ENCODE data around the gene MRPL9.

The MRPL9 gene

GRCh38 chr1:151728151-151729054 is 34.9 kb downstream of the MRPL9 start:
- H3K4me3 Mint-ChIP-seq = no peak overlapping the region
- H3K27ac Mint-ChIP-seq = no peak overlapping the region
- H3K9me3 Mint-ChIP-seq = no peaks in the 10 kb centered on the region
- H3K27me3 Mint-ChIP-seq = peaks cover 65% of the 10 kb centered on the region
- no peaks in the 10 kb centered on the region for H3K4me1 Mint-ChIP-seq (ENCODE audit: low read depth)
- no peaks in the 10 kb centered on the region for H3K36me3 Mint-ChIP-seq (ENCODE audit: low read depth)

- no peak overlapping the region for H3K27ac Mint-ChIP-seq
- no peak overlapping the region for H3K4me3 Mint-ChIP-seq
- H3K4me1 Mint-ChIP-seq (ENCODE audit: low read depth) = peaks cover 24% of the 10 kb centered on the region
- H3K36me3 Mint-ChIP-seq (ENCODE audit: low read depth) = no peaks in the 10 kb centered on the region
- H3K27me3 Mint-ChIP-seq = peaks cover 77% of the 10 kb centered on the region
- H3K9me3 Mint-ChIP-seq = no peaks in the 10 kb centered on the region
These were observed 39.4 kb downstream of the MRPL9 start for GRCh38 chr1:151723726-151724370.

GRCh38 chr1:151721788-151722510 is 41.3 kb downstream of the MRPL9 start:
- Mint-ChIP-seq H3K36me3 (ENCODE audit: low read depth) (no peaks in the 10 kb centered on the region), H3K4me3 (peak overlapping the region; percentile 68), H3K27me3 (peaks cover 81% of the 10 kb centered on the region), H3K4me1 (ENCODE audit: low read depth) (peaks cover 27% of the 10 kb centered on the region), H3K27ac (no peak overlapping the region), H3K9me3 (no peaks in the 10 kb centered on the region)

- H3K4me3 Mint-ChIP-seq = peak within 1 kb of the TSS; percentile 75
- H3K9me3 Mint-ChIP-seq = no peaks in the 10 kb centered on the region
- peaks cover 29% of the 10 kb centered on the region for H3K4me1 Mint-ChIP-seq (ENCODE audit: low read depth)
- H3K36me3 Mint-ChIP-seq (ENCODE audit: low read depth) = no peaks in the 10 kb centered on the region
- H3K27me3 Mint-ChIP-seq = peaks cover 78% of the 10 kb centered on the region
- H3K27ac Mint-ChIP-seq = no peak within 1 kb of the TSS
These were observed 42.1 kb downstream of the MRPL9 start, which contains the start of gene RIIAD1 for GRCh38 chr1:151720974-151721787. Gene RIIAD1 (plus strand): TSS chr1:151721522. CDS start chr1:151721537, 15 bp downstream.

- Mint-ChIP-seq H3K4me3 (peak overlapping the region; percentile 75), H3K9me3 (no peaks in the 10 kb centered on the region), H3K4me1 (ENCODE audit: low read depth) (peaks cover 29% of the 10 kb centered on the region), H3K27me3 (peaks cover 78% of the 10 kb centered on the region), H3K36me3 (ENCODE audit: low read depth) (no peaks in the 10 kb centered on the region), H3K27ac (no peak overlapping the region)
These were observed 42.7 kb downstream of the MRPL9 start for GRCh38 chr1:151720554-151720953.

GRCh38 chr1:151720125-151720524 is 43.2 kb downstream of the MRPL9 start:
- Mint-ChIP-seq H3K27ac (no peak overlapping the region), H3K9me3 (no peaks in the 10 kb centered on the region), H3K27me3 (peaks cover 78% of the 10 kb centered on the region)

GRCh38 chr1:151718666-151719065 is 44.6 kb downstream of the MRPL9 start:
- Mint-ChIP-seq H3K4me1 (ENCODE audit: low read depth) (peaks cover 29% of the 10 kb centered on the region), H3K4me3 (no peak overlapping the region), H3K27ac (no peak overlapping the region)

More at GRCh38 chr1:151720125-151720524, 43.2 kb downstream of the MRPL9 start:
- H3K36me3 Mint-ChIP-seq (ENCODE audit: low read depth) = no peaks in the 10 kb centered on the region
- H3K4me3 Mint-ChIP-seq = peak overlapping the region; percentile 75
- H3K4me1 Mint-ChIP-seq (ENCODE audit: low read depth) = peaks cover 29% of the 10 kb centered on the region

GRCh38 chr1:151718011-151718431 is 45.3 kb downstream of the MRPL9 start:
- no peaks in the 10 kb centered on the region for H3K36me3 Mint-ChIP-seq (ENCODE audit: low read depth)
- H3K4me3 Mint-ChIP-seq = no peak overlapping the region
- peaks cover 70% of the 10 kb centered on the region for H3K27me3 Mint-ChIP-seq
- H3K4me1 Mint-ChIP-seq (ENCODE audit: low read depth) = peaks cover 29% of the 10 kb centered on the region
- no peak overlapping the region for H3K27ac Mint-ChIP-seq
- no peaks in the 10 kb centered on the region for H3K9me3 Mint-ChIP-seq

More at GRCh38 chr1:151718666-151719065, 44.6 kb downstream of the MRPL9 start:
- Mint-ChIP-seq H3K36me3 (ENCODE audit: low read depth) (no peaks in the 10 kb centered on the region), H3K9me3 (no peaks in the 10 kb centered on the region), H3K27me3 (peaks cover 75% of the 10 kb centered on the region)

GRCh38 chr1:151716771-151717631 is 46.3 kb downstream of the MRPL9 start, which contains the start of gene CELF3:
Gene CELF3 (minus strand): TSS chr1:151716803. CDS start chr1:151716020, 783 bp downstream.
- no peak within 1 kb of the TSS for H3K27ac Mint-ChIP-seq
- peaks cover 60% of the 10 kb centered on the region for H3K27me3 Mint-ChIP-seq
- no peaks in the 10 kb centered on the region for H3K36me3 Mint-ChIP-seq (ENCODE audit: low read depth)
- H3K9me3 Mint-ChIP-seq = no peaks in the 10 kb centered on the region
- H3K4me3 Mint-ChIP-seq = no peak within 1 kb of the TSS
- H3K4me1 Mint-ChIP-seq (ENCODE audit: low read depth) = peaks cover 22% of the 10 kb centered on the region

GRCh38 chr1:151716405-151716762 is 46.9 kb downstream of the MRPL9 start:
- H3K4me1 Mint-ChIP-seq (ENCODE audit: low read depth) = peaks cover 16% of the 10 kb centered on the region
- H3K4me3 Mint-ChIP-seq = no peak overlapping the region
- no peak overlapping the region for H3K27ac Mint-ChIP-seq
- no peaks in the 10 kb centered on the region for H3K9me3 Mint-ChIP-seq
- H3K36me3 Mint-ChIP-seq (ENCODE audit: low read depth) = no peaks in the 10 kb centered on the region
- peaks cover 56% of the 10 kb centered on the region for H3K27me3 Mint-ChIP-seq

GRCh38 chr1:151715726-151716404 is 47.4 kb downstream of the MRPL9 start:
- Mint-ChIP-seq H3K4me3 (no peak overlapping the region), H3K36me3 (ENCODE audit: low read depth) (no peaks in the 10 kb centered on the region), H3K4me1 (ENCODE audit: low read depth) (peaks cover 14% of the 10 kb centered on the region), H3K9me3 (no peaks in the 10 kb centered on the region), H3K27ac (no peak overlapping the region), H3K27me3 (peaks cover 55% of the 10 kb centered on the region)

GRCh38 chr1:151714820-151715725 is 48.2 kb downstream of the MRPL9 start:
- no peaks in the 10 kb centered on the region for H3K36me3 Mint-ChIP-seq (ENCODE audit: low read depth)
- no peak overlapping the region for H3K27ac Mint-ChIP-seq
- H3K27me3 Mint-ChIP-seq = peaks cover 47% of the 10 kb centered on the region
- H3K4me3 Mint-ChIP-seq = no peak overlapping the region
- no peaks in the 10 kb centered on the region for H3K9me3 Mint-ChIP-seq
- H3K4me1 Mint-ChIP-seq (ENCODE audit: low read depth) = peaks cover 6% of the 10 kb centered on the region

Data from stimulated activated naive CD8-positive, alpha-beta T cell treated with anti-CD3 and anti-CD28 coated beads, Interleukin-15, Interleukin-2, amounts not matched to agents 100 ng/mL and 50 ng/mL, for 24 hours (primary cell).